Peyer's patch (tissue), 4 donors: ENCODE data around the gene MAGEB3. TPM values are rescaled to one million over a fixed set of nuclear protein-coding genes. Genes with fewer than 3 reads are reported as not detected.

Source experiments
- DNase-seq, 3 donors: peaks; one replicate each; pipeline ENCODE4 v3.0.0-alpha.2; 2017 to 2019
- H3K27ac ChIP-seq, 4 donors: fragments of 200-600 bp; sonication (generic); one replicate each; pipeline ENCODE4 v1.5.1; 2016 to 2019
- H3K27me3 ChIP-seq, 2 donors: fragments of 200-600 bp; sonication (generic); one replicate each; pipeline ENCODE4 v1.5.1; 2019
- H3K36me3 ChIP-seq, 3 donors: fragments of 200-600 bp; sonication (generic); one replicate each; pipeline ENCODE4 v1.5.1; 2016 to 2019
- H3K4me1 ChIP-seq, 4 donors: fragments of 200-600 bp; sonication (generic); one replicate each; pipeline ENCODE4 v1.5.1; 2016 to 2019
- H3K4me3 ChIP-seq, 4 donors: fragments of 200-600 bp; sonication (generic); 1 replicate in 3 of 4; 2 replicates in 1 of 4; pipeline ENCODE4 v1.5.1; 2016 to 2019; ENCODE audit warnings: mild to moderate bottlenecking in 1 of 4
- H3K9me3 ChIP-seq, 4 donors: fragments of 200-600 bp; sonication (generic); one replicate each; pipeline ENCODE4 v1.5.1; 2016 to 2019; ENCODE audit warnings: mild to moderate bottlenecking in 1 of 4
- CTCF ChIP-seq, 6 experiments: fragments of 450-650 bp in 4 of 6; fragments of 200-600 bp in 2 of 6; sonication (generic) in 1 of 6; IDR thresholded peaks; one replicate each; pipeline ENCODE4 v1.5.1; 2017 to 2019; ENCODE audit warnings: antibody characterized with exemption in 6 of 6, mild to moderate bottlenecking in 3 of 6, moderate library complexity in 1 of 6
- POLR2A ChIP-seq, 2 donors: fragments of 450-650 bp; IDR thresholded peaks; one replicate each; pipeline ENCODE4 v1.5.1; 2017; ENCODE audit warnings: antibody characterized with exemption in 2 of 2, mild to moderate bottlenecking in 2 of 2, moderate library complexity in 2 of 2
- total RNA-seq, 4 donors: library from RNA; depleted of rRNA; stranded (reverse); fragments of >200 nt; gene quantifications; one replicate each; pipeline ENCODE4 v1.1.0, GENCODE V29; 2016

Gene MAGEB3
- total RNA-seq, 4 donors from 2014 or later, result not detected

GRCh38 chrX:30280428-30280827, 50.0 kb downstream of the MAGEB3 start:
- no peaks in the 10 kb centered on the region for H3K9me3 ChIP-seq
- H3K27me3 ChIP-seq, result no peaks in the 10 kb centered on the region
- no peak overlapping the region for H3K4me3 ChIP-seq
- H3K36me3 ChIP-seq, result no peaks in the 10 kb centered on the region
- no peak for TF ChIP-seq CTCF (IDR thresholded peaks at IDR 0.05)
- TF ChIP-seq POLR2A (IDR thresholded peaks at IDR 0.05), result no peak
- H3K27ac ChIP-seq, result no peak overlapping the region
- DNase-seq, result no peak
- H3K4me1 ChIP-seq, result no peaks in the 10 kb centered on the region

GRCh38 chrX:30282527-30282926, 52.1 kb downstream of the MAGEB3 start:
- Histone ChIP-seq H3K4me3 (no peak overlapping the region), H3K27ac (no peak overlapping the region), H3K36me3 (no peaks in the 10 kb centered on the region), H3K4me1 (no peaks in the 10 kb centered on the region), H3K27me3 (no peaks in the 10 kb centered on the region), H3K9me3 (no peaks in the 10 kb centered on the region)
- no peak for DNase-seq
- TF ChIP-seq CTCF (IDR thresholded peaks at IDR 0.05), result no peak
- TF ChIP-seq POLR2A (IDR thresholded peaks at IDR 0.05), result no peak

- Histone ChIP-seq H3K4me1 (no peaks in the 10 kb centered on the region), H3K4me3 (no peak overlapping the region), H3K27ac (no peak overlapping the region), H3K9me3 (no peaks in the 10 kb centered on the region), H3K36me3 (no peaks in the 10 kb centered on the region), H3K27me3 (no peaks in the 10 kb centered on the region)
- TF ChIP-seq CTCF (IDR thresholded peaks at IDR 0.05), result no peak
- no peak for TF ChIP-seq POLR2A (IDR thresholded peaks at IDR 0.05)
- DNase-seq, result no peak
Measured at GRCh38 chrX:30283456-30284200, 53.2 kb downstream of the MAGEB3 start.

Other genes with a start within 250 kb of the MAGEB3 start
- gene MAGEB2, start 15.1 kb upstream of the MAGEB3 start, total RNA-seq, result not detected
- gene MAGEB4, start 11.3 kb downstream of the MAGEB3 start, total RNA-seq, result not detected
- not detected for gene MAGEB1, start 16.5 kb downstream of the MAGEB3 start, total RNA-seq
- gene NR0B1, start 78.7 kb downstream of the MAGEB3 start, total RNA-seq, result not detected